ENCODE results near the gene GLI3. TPM values are rescaled to one million over a fixed set of nuclear protein-coding genes. Genes with fewer than 3 reads are reported as not detected.

Gene GLI3
- polyA plus RNA-seq, 6 donors from 2014 or later: not detected

DNA sequence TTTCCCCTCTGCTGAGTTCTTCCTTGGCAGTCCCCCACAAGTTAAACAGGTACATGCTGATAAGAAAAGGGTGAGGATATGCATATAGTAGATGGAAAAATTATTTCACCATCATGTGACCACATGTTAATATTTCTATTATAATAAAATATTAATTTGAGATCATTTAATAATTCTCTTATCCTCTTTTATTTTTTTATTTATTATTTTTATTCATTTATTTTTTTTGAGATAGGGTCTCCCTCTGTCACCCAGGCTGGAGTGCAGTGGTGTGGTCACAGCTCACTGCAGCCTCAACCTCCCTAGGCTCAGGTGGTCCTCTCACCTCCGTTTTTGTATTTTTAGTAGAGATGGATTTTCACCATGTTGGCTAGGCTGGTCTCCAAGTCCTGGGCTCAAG, 11.6 kb upstream of the GLI3 start:
- no peak overlapping the region for H3K27ac Mint-ChIP-seq
- H3K27me3 Mint-ChIP-seq: peaks cover 0 to 15% (median 4%) of the 10 kb centered on the region in 3 donors
- peaks cover 0 to 1% (median 0%) of the 10 kb centered on the region in 3 donors for H3K4me1 Mint-ChIP-seq
- peaks cover 0 to 11% (median 6%) of the 10 kb centered on the region in 7 donors for H3K9me3 Mint-ChIP-seq
- H3K36me3 Mint-ChIP-seq: no peaks in the 10 kb centered on the region
- ATAC-seq (ENCODE audit: low read depth in 2 of 2) (no peak), DNase-seq (no peak)
- no peak overlapping the region for H3K4me3 Mint-ChIP-seq

DNA sequence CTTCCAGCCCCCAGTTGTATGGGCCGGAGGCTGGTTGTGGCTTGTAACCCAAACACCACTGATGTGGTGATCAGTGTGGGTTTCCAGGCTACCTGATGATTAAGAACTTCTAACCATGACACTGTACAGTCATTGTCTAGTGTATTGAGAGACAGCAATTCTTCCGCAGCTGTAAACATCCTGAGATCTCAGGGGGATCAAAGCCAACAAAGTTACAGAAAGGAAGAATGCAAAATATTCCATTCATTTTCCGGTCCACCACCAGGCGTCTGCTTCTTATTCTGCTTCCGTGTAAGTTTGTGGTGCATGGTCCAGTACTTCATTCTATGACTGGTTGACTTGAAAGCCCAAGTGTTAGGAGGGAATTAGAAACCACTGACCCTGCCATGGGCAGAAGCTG, 10.3 kb upstream of the GLI3 start:
- DNase-seq: no peak
- no peak for ATAC-seq (ENCODE audit: low read depth in 2 of 2)
- Mint-ChIP-seq H3K27me3 (peaks cover 6 to 23% (median 8%) of the 10 kb centered on the region in 3 donors), H3K4me3 (no peak overlapping the region), H3K4me1 (peaks cover 0 to 1% (median 0%) of the 10 kb centered on the region in 3 donors), H3K9me3 (peaks cover 0 to 10% (median 5%) of the 10 kb centered on the region in 7 donors), H3K36me3 (no peaks in the 10 kb centered on the region), H3K27ac (no peak overlapping the region)

DNA sequence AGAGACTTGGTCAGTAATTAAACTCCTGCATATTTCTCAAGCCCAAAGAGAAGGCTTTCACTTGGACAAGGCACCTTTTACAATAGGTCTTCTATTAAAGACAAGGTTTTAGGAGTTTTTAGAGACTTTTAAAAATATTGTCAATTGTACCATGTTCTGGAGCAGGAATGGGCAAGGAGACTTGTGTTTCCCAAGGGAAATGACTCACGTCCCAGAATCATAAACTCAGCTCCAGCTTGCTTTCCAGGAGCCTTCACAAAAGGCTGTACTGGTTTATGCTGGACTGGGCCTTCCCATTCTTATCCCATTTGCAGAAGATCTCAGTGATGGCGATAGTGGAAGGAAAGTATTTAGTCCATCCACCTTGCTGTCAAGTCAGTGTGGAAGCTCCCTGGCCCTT, 7.8 kb upstream of the GLI3 start:
- DNase-seq (no peak), ATAC-seq (ENCODE audit: low read depth in 2 of 2) (no peak)
- Mint-ChIP-seq H3K4me1 (no peaks in the 10 kb centered on the region), H3K4me3 (no peak overlapping the region), H3K9me3 (peaks cover 0 to 4% (median 0%) of the 10 kb centered on the region in 7 donors), H3K27ac (no peak overlapping the region), H3K36me3 (no peaks in the 10 kb centered on the region), H3K27me3 (peaks cover 26 to 39% (median 30%) of the 10 kb centered on the region in 3 donors)

DNA sequence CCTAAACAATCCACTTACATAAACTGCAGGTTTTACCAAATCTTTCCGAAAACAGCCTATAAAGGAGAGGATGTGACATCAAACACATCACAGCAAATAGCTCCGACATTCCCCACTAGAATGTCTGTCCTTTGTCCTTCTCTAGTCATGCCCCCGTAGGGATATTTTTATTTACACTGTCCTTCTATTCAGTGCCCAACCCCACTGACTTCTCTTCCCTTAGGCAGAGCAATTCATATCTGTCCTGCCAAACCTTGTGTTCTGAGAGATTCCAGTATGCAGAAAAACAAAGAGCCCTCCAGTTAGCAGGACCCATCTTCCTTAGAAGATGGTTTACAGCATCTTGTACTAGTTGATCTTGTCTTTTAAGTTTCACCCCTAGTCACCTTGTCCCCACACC, 5.4 kb upstream of the GLI3 start:
- H3K4me1 Mint-ChIP-seq: peaks cover 6 to 7% (median 7%) of the 10 kb centered on the region in 3 donors
- ATAC-seq (ENCODE audit: low read depth in 2 of 2): no peak
- no peak for DNase-seq
- H3K9me3 Mint-ChIP-seq: peaks cover 0 to 4% (median 3%) of the 10 kb centered on the region in 7 donors
- H3K4me3 Mint-ChIP-seq: peak overlapping the region in 1 of 8 donors; percentile 31
- H3K27me3 Mint-ChIP-seq: peaks cover 42 to 60% (median 55%) of the 10 kb centered on the region in 3 donors
- H3K27ac Mint-ChIP-seq: peak overlapping the region in 1 of 6 donors; percentile 27
- peaks cover 0 to 9% of the 10 kb centered on the region in 2 donors for H3K36me3 Mint-ChIP-seq

DNA sequence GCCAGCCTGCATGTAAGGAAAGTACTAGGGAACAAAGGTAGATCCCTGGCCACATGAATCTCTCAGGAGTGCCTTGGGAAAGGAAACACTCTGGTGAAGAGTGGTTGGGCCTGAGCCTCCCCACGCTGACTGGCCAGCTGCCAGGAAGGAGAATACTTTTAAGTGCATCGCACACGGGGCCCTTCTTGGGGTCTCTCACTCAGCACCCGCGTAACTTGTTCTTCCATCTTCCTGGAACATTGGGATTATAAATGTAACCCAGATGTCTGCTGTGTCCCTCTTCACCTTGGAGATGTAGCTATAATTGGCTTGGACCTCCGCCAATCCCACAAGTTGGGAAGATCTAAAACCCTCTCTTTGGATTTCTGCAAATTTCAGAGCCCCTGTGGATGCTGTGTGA, 4.4 kb upstream of the GLI3 start:
- Mint-ChIP-seq H3K27me3 (peaks cover 42 to 61% (median 56%) of the 10 kb centered on the region in 3 donors), H3K4me3 (no peak overlapping the region), H3K36me3 (peaks cover 0 to 9% of the 10 kb centered on the region in 2 donors), H3K9me3 (peaks cover 0 to 4% (median 3%) of the 10 kb centered on the region in 7 donors), H3K27ac (peak overlapping the region in 1 of 6 donors; percentile 66), H3K4me1 (peaks cover 6 to 7% (median 7%) of the 10 kb centered on the region in 3 donors)
- DNase-seq (no peak), ATAC-seq (ENCODE audit: low read depth in 2 of 2) (no peak)

DNA sequence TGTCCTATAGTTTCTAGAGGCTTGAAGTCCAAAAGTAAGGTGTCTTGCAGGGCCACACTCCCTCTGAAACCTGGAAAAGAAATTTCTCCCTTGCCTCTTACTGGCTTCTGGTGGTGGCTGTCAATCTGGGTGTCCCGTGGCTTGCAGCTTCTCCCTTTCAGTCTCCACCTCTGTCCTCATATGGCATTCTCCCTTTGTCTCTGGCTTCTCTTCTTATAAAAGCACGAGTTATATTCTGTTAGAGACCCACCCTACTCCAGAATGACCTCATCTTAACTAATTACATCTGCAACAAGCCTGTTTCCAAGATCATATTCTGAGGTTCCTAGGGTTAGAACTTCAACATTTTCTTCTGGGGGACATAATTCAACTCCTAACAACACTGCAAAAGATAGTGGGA, 3.4 kb upstream of the GLI3 start:
- no peak for DNase-seq
- Mint-ChIP-seq H3K36me3 (peaks cover 0 to 14% of the 10 kb centered on the region in 2 donors), H3K4me1 (peaks cover 7 to 15% (median 14%) of the 10 kb centered on the region in 3 donors), H3K4me3 (no peak overlapping the region), H3K27me3 (peaks cover 46 to 66% (median 61%) of the 10 kb centered on the region in 3 donors), H3K27ac (no peak overlapping the region), H3K9me3 (peaks cover 0 to 4% (median 3%) of the 10 kb centered on the region in 7 donors)
- ATAC-seq (ENCODE audit: low read depth in 2 of 2): no peak

DNA sequence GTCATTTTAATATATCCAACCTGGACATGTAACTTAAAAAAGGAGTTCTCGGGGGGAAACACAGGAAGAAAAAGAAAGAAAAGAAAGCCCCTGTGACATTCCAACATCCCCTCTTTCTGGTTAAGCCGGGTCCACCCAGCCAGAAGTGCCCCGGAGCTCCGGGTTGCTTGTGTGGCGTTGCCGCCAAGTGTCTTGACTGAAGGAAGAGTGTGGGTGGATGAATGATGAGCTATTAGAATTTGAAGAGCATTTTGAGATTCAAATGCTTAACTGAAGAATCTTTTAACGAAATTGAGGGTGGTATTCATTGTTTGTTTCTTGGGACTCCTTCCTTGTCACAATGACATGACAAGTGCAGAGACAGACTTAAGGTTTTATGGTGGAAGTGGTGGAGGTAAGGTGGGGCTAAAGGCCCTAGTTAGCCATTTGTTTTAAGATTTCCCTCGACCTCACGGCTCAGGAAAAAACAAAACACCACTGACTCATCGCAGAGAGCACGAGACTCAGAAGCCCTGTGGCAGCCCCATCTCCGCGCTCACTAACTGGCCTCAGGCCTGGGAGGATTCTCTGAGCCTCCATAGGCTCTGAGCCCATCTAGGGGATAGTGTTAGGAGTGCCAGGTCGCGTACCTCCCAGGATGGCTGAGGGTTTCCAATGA, 1.8 kb upstream of the GLI3 start:
- Mint-ChIP-seq H3K9me3 (peaks cover 0 to 4% (median 3%) of the 10 kb centered on the region in 7 donors), H3K4me1 (peaks cover 7 to 18% (median 16%) of the 10 kb centered on the region in 3 donors), H3K27me3 (peaks cover 57 to 73% (median 68%) of the 10 kb centered on the region in 3 donors), H3K4me3 (peak overlapping the region; percentile 65 to 92 (median 87)), H3K36me3 (peaks cover 0 to 15% of the 10 kb centered on the region in 2 donors), H3K27ac (no peak overlapping the region)
- DNase-seq: no peak
- no peak for ATAC-seq (ENCODE audit: low read depth in 2 of 2)

DNA sequence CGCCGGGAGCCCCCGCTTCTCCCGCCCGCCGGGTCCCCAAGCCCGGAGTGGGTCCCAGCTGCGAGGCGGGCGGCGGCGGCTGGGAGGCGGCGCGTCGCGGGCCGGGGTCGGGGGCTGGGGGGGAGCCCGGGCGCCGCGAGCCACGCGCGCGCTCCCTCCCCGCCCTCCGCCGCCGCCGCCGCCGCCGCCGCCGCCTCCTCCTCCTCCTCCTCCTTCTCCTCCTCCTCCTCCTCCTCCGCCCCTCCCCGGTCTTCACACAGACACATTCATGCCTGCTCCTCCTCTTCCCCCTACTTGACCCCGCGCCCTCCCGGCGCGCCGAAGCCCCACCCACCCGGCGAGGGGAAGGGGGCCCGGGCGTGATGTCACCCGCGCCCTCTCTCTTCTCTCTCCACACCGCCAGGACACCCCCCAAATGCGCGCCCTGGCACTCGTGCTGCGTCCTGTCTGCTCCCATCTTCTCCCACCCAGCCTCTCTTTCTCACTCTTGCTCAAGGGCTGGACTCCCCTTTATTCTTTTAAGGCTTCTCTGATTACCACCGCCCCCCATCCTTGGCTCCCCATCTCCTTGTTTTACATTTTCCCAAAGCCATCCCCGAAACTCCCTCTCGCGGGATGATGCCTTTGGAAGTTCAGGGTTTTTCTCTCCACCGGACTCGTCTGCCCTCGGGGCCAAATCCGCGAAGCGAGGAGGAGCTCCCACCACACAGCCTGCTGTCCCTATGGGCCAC, 967 bp upstream of the GLI3 start:
- ATAC-seq (ENCODE audit: low read depth in 2 of 2): no peak
- no peak for DNase-seq
- Mint-ChIP-seq H3K4me1 (peaks cover 7 to 18% (median 16%) of the 10 kb centered on the region in 3 donors), H3K4me3 (peak overlapping the region; percentile 65 to 92 (median 87)), H3K27me3 (peaks cover 62 to 74% (median 72%) of the 10 kb centered on the region in 3 donors), H3K27ac (peak overlapping the region in 1 of 6 donors; percentile 42), H3K36me3 (peaks cover 0 to 15% of the 10 kb centered on the region in 2 donors), H3K9me3 (peaks cover 0 to 4% (median 3%) of the 10 kb centered on the region in 7 donors)

DNA sequence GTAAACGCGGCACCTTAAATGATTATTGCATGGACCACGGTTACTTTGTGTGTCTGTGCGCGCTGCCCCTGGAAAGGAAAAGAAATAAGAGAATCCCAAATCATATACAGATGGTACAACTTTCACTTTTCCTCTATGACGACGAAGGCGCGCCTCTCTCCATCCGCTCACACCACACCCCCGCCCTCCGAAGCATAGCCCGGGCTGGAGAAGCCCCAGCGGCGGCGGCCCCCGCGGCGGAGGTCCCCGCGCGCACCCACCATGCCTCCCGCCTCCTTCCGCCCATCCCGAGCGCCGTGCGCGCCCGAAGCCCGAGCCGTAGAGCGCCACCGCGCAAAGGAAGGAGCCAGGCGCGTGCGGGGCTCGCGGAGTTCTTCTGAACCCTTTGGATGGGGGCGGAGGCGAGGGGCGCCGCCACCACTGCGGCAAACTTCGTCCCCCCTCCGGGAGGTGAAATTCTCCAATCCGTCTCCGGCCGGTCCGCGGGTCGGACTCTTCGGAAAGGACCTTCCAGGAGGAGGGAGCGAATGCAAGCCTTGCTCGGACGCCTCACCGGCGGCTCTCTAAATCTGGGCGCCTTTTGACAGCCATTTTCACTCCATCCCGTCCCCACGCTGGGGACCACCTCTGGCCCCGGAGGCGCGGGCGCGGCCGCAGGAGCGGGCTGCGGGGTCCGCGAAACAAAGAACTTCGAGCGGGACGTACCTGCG, 588 bp downstream of the GLI3 start:
- Mint-ChIP-seq H3K27me3 (peaks cover 63 to 71% (median 69%) of the 10 kb centered on the region in 3 donors), H3K4me1 (peaks cover 7 to 18% (median 16%) of the 10 kb centered on the region in 3 donors), H3K27ac (no peak overlapping the region), H3K36me3 (peaks cover 0 to 15% of the 10 kb centered on the region in 2 donors), H3K9me3 (peaks cover 0 to 4% (median 0%) of the 10 kb centered on the region in 7 donors), H3K4me3 (peak overlapping the region; percentile 50 to 88 (median 78))
- DNase-seq: no peak
- no peak for ATAC-seq (ENCODE audit: low read depth in 2 of 2)

DNA sequence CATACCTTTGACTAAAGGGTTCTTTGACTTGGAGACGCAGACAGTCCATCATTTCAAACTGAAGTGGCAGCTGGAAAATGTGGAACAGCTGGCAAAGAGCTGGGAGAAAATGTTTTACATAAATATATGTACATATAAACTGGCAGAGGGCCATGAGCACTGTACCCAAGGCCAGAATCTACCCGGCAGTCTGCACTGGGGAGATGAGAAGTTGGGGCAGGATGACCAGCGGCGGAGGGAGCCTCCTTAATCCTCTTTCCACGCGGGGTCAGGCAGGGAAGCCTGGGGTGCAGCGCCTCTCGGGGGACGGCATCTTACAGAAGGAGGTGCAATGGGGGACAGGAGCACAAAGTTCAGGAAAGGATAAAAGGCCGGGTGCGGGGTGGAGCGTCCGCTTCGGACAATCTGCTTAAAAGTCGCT, 1.3 kb downstream of the GLI3 start:
- Mint-ChIP-seq H3K4me1 (peaks cover 7 to 18% (median 16%) of the 10 kb centered on the region in 3 donors), H3K36me3 (peaks cover 0 to 15% of the 10 kb centered on the region in 2 donors), H3K4me3 (peak overlapping the region; percentile 50 to 88 (median 78)), H3K27ac (no peak overlapping the region), H3K27me3 (peaks cover 64 to 71% (median 68%) of the 10 kb centered on the region in 3 donors), H3K9me3 (peaks cover 0 to 4% (median 0%) of the 10 kb centered on the region in 7 donors)
- no peak for ATAC-seq (ENCODE audit: low read depth in 2 of 2)
- DNase-seq: no peak

DNA sequence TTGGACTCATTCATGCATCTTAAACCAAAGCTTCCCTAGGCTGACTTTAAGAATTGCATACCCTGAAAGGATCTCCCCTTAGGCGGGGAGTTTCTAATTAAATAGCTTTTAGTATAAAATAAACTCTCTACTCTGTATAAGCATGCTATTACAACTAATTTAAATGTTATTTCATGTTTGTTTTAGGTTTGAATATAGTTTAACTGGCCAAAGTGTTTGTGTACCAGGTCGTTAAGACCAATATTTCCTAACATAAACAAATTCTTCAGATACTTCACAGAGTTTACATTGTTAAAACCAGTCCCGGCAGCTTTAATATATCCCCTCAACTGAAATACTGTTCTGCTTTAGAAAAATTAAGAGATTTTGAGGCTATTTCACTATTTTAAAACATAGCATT, 2.3 kb downstream of the GLI3 start:
- peaks cover 7 to 18% (median 16%) of the 10 kb centered on the region in 3 donors for H3K4me1 Mint-ChIP-seq
- DNase-seq: no peak
- peaks cover 55 to 66% (median 65%) of the 10 kb centered on the region in 3 donors for H3K27me3 Mint-ChIP-seq
- H3K36me3 Mint-ChIP-seq: peaks cover 0 to 15% of the 10 kb centered on the region in 2 donors
- H3K9me3 Mint-ChIP-seq: peaks cover 0 to 4% (median 0%) of the 10 kb centered on the region in 7 donors
- H3K4me3 Mint-ChIP-seq: no peak overlapping the region
- no peak overlapping the region for H3K27ac Mint-ChIP-seq
- no peak for ATAC-seq (ENCODE audit: low read depth in 2 of 2)

DNA sequence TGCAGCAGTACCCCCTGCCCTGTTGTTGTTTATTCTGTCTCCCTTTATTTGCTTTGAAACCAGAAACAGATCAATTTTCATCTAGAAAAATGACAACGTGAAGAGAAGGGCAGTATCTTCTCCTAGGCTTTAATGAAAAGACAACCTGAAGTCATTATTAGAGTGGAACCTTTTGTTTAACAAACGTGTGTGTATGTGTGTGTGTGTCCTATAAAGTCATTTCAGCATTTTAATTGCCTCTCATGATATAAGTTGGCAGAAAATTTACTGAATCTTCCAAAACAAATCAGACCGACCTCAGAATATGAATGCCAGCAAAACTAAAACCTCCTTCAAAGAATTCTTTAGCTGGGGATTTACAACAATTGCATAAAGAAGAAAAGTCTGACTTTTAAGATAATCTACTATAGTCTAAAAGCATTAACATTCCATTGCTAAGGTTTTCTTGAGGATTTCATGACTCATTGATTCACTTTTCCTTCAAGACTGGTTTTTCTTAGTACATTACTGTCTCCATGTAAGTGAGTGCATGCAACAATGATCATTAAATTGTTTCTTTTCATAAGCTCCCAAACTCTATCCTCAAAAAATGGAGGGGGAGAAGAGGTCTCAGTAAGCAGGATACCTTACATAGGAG, 3.2 kb downstream of the GLI3 start:
- Mint-ChIP-seq H3K27me3 (peaks cover 55 to 63% (median 61%) of the 10 kb centered on the region in 3 donors), H3K4me1 (peaks cover 7 to 18% (median 16%) of the 10 kb centered on the region in 3 donors), H3K27ac (no peak overlapping the region), H3K9me3 (peaks cover 0 to 4% (median 0%) of the 10 kb centered on the region in 7 donors), H3K36me3 (peaks cover 0 to 15% of the 10 kb centered on the region in 2 donors), H3K4me3 (no peak overlapping the region)
- ATAC-seq (ENCODE audit: low read depth in 2 of 2): no peak
- no peak for DNase-seq
